Karpas-422 (cell line): ENCODE data around the gene ABLIM2. TPM values are rescaled to one million over a fixed set of nuclear protein-coding genes. Genes with fewer than 3 reads are reported as not detected.

Experiments
- DNase-seq: peaks from one replicate; pipeline ENCODE4 v3.0.0-alpha.2; 2015
- H2AFZ ChIP-seq: fragments of 200-600 bp; sonication (generic); 2 replicates; pipeline ENCODE4 v1.6.1; 2014; ENCODE audit warnings: antibody characterized with exemption, low read length, mixed read lengths
- H3K27ac ChIP-seq: fragments of 200-600 bp; sonication (generic); 2 replicates; pipeline ENCODE4 v1.5.1; 2014; ENCODE audit warnings: mild to moderate bottlenecking, low read length, moderate library complexity
- H3K27me3 ChIP-seq: fragments of 200-600 bp; sonication (generic); 2 replicates; pipeline ENCODE4 v1.6.1; 2014; ENCODE audit warnings: low read length, mixed read lengths
- H3K36me3 ChIP-seq: fragments of 200-600 bp; sonication (generic); 2 replicates; pipeline ENCODE4 v1.6.1; 2014; ENCODE audit warnings: low read length, mixed read lengths; ENCODE audit not compliant: insufficient read depth
- H3K4me1 ChIP-seq: fragments of 200-600 bp; sonication (generic); 2 replicates; pipeline ENCODE4 v1.6.1; 2014; ENCODE audit warnings: mild to moderate bottlenecking, low read length, mixed read lengths
- H3K4me2 ChIP-seq: fragments of 200-600 bp; sonication (generic); 2 replicates; pipeline ENCODE4 v1.6.1; 2014; ENCODE audit warnings: low read length, low read depth, mild to moderate bottlenecking; ENCODE audit not compliant: poor library complexity, severe bottlenecking
- H3K4me3 ChIP-seq: fragments of 200-600 bp; sonication (generic); 2 replicates; pipeline ENCODE4 v1.5.1; 2014; ENCODE audit warnings: mild to moderate bottlenecking, antibody characterized with exemption, low read length, mixed read lengths
- H3K79me2 ChIP-seq: fragments of 200-600 bp; sonication (generic); 2 replicates; pipeline ENCODE4 v1.6.1; 2014; ENCODE audit warnings: mild to moderate bottlenecking, low read length, mixed read lengths
- H3K9ac ChIP-seq: fragments of 200-600 bp; sonication (generic); 2 replicates; pipeline ENCODE4 v1.6.0; 2014; ENCODE audit warnings: low read length
- H3K9me2 ChIP-seq: fragments of 200-600 bp; sonication (generic), shearing (Covaris generic); replicated peaks from 2 replicates; pipeline ENCODE4 v1.6.0; 2014; ENCODE audit warnings: mild to moderate bottlenecking, low read length, moderate library complexity; ENCODE audit not compliant: insufficient read depth
- H3K9me3 ChIP-seq: fragments of 300-700, 200-600 bp; sonication (generic); 2 replicates; pipeline ENCODE4 v1.6.1; 2014; ENCODE audit warnings: low read length, mixed read lengths
- H4K20me1 ChIP-seq: fragments of 200-600 bp; sonication (generic); 2 replicates; pipeline ENCODE4 v1.6.1; 2014; ENCODE audit warnings: mild to moderate bottlenecking, antibody characterized with exemption, low read length, low read depth; ENCODE audit not compliant: insufficient read depth
- total RNA-seq: library from RNA; depleted of rRNA; stranded (reverse); fragments of >200 nt; shearing (Covaris generic); gene quantifications from 2 replicates; pipeline ENCODE4 v1.2.3, GENCODE V29; 2014; ENCODE audit warnings: low replicate concordance; rRNA removed

ABLIM2 gene
- total RNA-seq, result not detected in 2 replicates

- Histone ChIP-seq H2AFZ (peak within 1 kb of the TSS; percentile 75; the same call in 1 of the 2 replicates), H3K27ac (no peak within 1 kb of the TSS), H3K4me1 (peaks cover 16% of the 10 kb centered on the region)
Observed at GRCh38 chr4:8158710-8159536, at the start of gene ABLIM2. ABLIM2 (minus strand) TSS chr4:8158813; CDS start chr4:8158689, 124 bp downstream.

GRCh38 chr4:8207314-8207713, 48.7 kb upstream of the ABLIM2 start:
- Histone ChIP-seq H2AFZ (no peak overlapping the region), H3K9ac (no peak overlapping the region), H3K9me3 (no peaks in the 10 kb centered on the region), H3K4me2 (no peak overlapping the region), H3K4me3 (no peak overlapping the region), H3K9me2 (no peaks in the 10 kb centered on the region), H3K36me3 (no peaks in the 10 kb centered on the region), H3K79me2 (no peaks in the 10 kb centered on the region), H4K20me1 (no peaks in the 10 kb centered on the region), H3K27ac (no peak overlapping the region), H3K4me1 (no peaks in the 10 kb centered on the region), H3K27me3 (no peaks in the 10 kb centered on the region)
- no peak for DNase-seq

More at GRCh38 chr4:8158710-8159536, at the start of gene ABLIM2:
- no peaks in the 10 kb centered on the region for H3K9me3 ChIP-seq
- H3K9me2 ChIP-seq, result no peaks in the 10 kb centered on the region
- no peaks in the 10 kb centered on the region for H3K36me3 ChIP-seq
- no peaks in the 10 kb centered on the region for H3K79me2 ChIP-seq
- peak within 1 kb of the TSS; percentile 67 for H3K9ac ChIP-seq
- peak; percentile 96 for DNase-seq
- no peaks in the 10 kb centered on the region; the same call in 1 of the 2 replicates for H4K20me1 ChIP-seq
- peak within 1 kb of the TSS; percentile 64 for H3K4me3 ChIP-seq
- H3K27me3 ChIP-seq, result no peaks in the 10 kb centered on the region
- peak within 1 kb of the TSS; percentile 64 for H3K4me2 ChIP-seq

- no peak overlapping the region for H3K9ac ChIP-seq
- no peaks in the 10 kb centered on the region for H3K27me3 ChIP-seq
- no peak overlapping the region for H3K4me3 ChIP-seq
- no peak for DNase-seq
- H4K20me1 ChIP-seq, result no peaks in the 10 kb centered on the region
- H2AFZ ChIP-seq, result no peak overlapping the region
- H3K4me2 ChIP-seq, result no peak overlapping the region
- H3K9me3 ChIP-seq, result no peaks in the 10 kb centered on the region
- H3K36me3 ChIP-seq, result no peaks in the 10 kb centered on the region
- no peak overlapping the region for H3K27ac ChIP-seq
- no peaks in the 10 kb centered on the region for H3K9me2 ChIP-seq
- H3K4me1 ChIP-seq, result peaks cover 9% of the 10 kb centered on the region
- H3K79me2 ChIP-seq, result no peaks in the 10 kb centered on the region
Observed at GRCh38 chr4:8205749-8206611, 47.4 kb upstream of the ABLIM2 start.

GRCh38 chr4:8205241-8205707, 46.7 kb upstream of the ABLIM2 start:
- H3K4me1 ChIP-seq, result peaks cover 15% of the 10 kb centered on the region
- H3K9ac ChIP-seq, result no peak overlapping the region
- H3K9me3 ChIP-seq, result no peaks in the 10 kb centered on the region
- no peaks in the 10 kb centered on the region for H3K9me2 ChIP-seq
- no peaks in the 10 kb centered on the region for H3K36me3 ChIP-seq
- no peak overlapping the region for H3K4me2 ChIP-seq
- no peak for DNase-seq
- no peak overlapping the region for H2AFZ ChIP-seq
- no peaks in the 10 kb centered on the region for H3K79me2 ChIP-seq
- H4K20me1 ChIP-seq, result no peaks in the 10 kb centered on the region
- no peak overlapping the region for H3K27ac ChIP-seq
- H3K27me3 ChIP-seq, result no peaks in the 10 kb centered on the region
- H3K4me3 ChIP-seq, result no peak overlapping the region

GRCh38 chr4:8204576-8205227, 46.1 kb upstream of the ABLIM2 start:
- H3K79me2 ChIP-seq, result no peaks in the 10 kb centered on the region
- no peaks in the 10 kb centered on the region for H3K9me2 ChIP-seq
- no peak overlapping the region for H2AFZ ChIP-seq
- no peak overlapping the region for H3K4me2 ChIP-seq
- no peak overlapping the region for H3K4me3 ChIP-seq
- H4K20me1 ChIP-seq, result no peaks in the 10 kb centered on the region
- no peak overlapping the region for H3K9ac ChIP-seq
- H3K4me1 ChIP-seq, result peaks cover 21% of the 10 kb centered on the region
- H3K27ac ChIP-seq, result no peak overlapping the region
- DNase-seq, result no peak
- H3K9me3 ChIP-seq, result no peaks in the 10 kb centered on the region
- no peaks in the 10 kb centered on the region for H3K36me3 ChIP-seq
- no peaks in the 10 kb centered on the region for H3K27me3 ChIP-seq

DNA sequence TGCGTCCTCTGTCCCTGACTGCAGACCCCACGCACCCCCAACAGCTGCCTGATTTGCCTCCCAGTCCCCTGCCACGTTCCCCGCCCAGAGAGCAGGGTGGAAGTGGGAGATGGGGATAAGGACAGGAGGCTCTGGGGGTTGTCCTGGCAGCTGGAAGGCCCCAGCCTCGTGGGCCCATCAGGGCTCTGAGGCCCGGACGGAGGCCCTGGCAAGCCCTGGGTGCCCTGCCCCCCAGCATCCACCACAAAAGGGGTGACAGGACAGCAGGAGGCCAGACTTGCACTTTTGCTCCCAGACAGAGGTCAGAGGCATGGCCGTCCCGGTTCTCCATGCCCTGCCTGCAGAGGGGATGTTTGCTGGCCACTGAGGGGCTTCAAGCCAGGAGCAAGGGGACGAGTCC, 45.2 kb upstream of the ABLIM2 start:
- H3K4me2 ChIP-seq, result no peak overlapping the region
- H3K9me3 ChIP-seq, result no peaks in the 10 kb centered on the region
- H3K9ac ChIP-seq, result no peak overlapping the region
- H3K9me2 ChIP-seq, result no peaks in the 10 kb centered on the region
- no peak for DNase-seq
- no peaks in the 10 kb centered on the region for H3K27me3 ChIP-seq
- H3K79me2 ChIP-seq, result no peaks in the 10 kb centered on the region
- no peaks in the 10 kb centered on the region for H3K36me3 ChIP-seq
- peaks cover 29% of the 10 kb centered on the region for H3K4me1 ChIP-seq
- H2AFZ ChIP-seq, result no peak overlapping the region
- H3K4me3 ChIP-seq, result no peak overlapping the region
- no peak overlapping the region for H3K27ac ChIP-seq
- no peaks in the 10 kb centered on the region for H4K20me1 ChIP-seq

GRCh38 chr4:8203052-8203401, 44.4 kb upstream of the ABLIM2 start:
- no peak for DNase-seq
- Histone ChIP-seq H3K27ac (no peak overlapping the region), H2AFZ (no peak overlapping the region)

More at GRCh38 chr4:8203052-8203401, 44.4 kb upstream of the ABLIM2 start:
- H3K36me3 ChIP-seq, result no peaks in the 10 kb centered on the region
- H4K20me1 ChIP-seq, result no peaks in the 10 kb centered on the region
- no peaks in the 10 kb centered on the region for H3K27me3 ChIP-seq
- no peaks in the 10 kb centered on the region for H3K79me2 ChIP-seq
- no peak overlapping the region for H3K4me3 ChIP-seq
- H3K9me2 ChIP-seq, result no peaks in the 10 kb centered on the region
- no peak overlapping the region for H3K4me2 ChIP-seq
- peaks cover 36% of the 10 kb centered on the region for H3K4me1 ChIP-seq
- H3K9ac ChIP-seq, result no peak overlapping the region
- H3K9me3 ChIP-seq, result no peaks in the 10 kb centered on the region
